GM18868 (cell line): ENCODE data around the gene USP34.
"Not testable (repeated sequence)": the region's sequence is repeated elsewhere in the genome, so short reads cannot be mapped to it uniquely, and the experiment has no call there.

Source experiments
- ATAC-seq: cut with Tn5 transposase; IDR thresholded peaks from one replicate; pipeline ENCODE4 v1.9.1; 2021; ENCODE audit warnings: mild to moderate bottlenecking, moderate library complexity; ENCODE audit not compliant: unreplicated experiment

USP34 gene, protein sequence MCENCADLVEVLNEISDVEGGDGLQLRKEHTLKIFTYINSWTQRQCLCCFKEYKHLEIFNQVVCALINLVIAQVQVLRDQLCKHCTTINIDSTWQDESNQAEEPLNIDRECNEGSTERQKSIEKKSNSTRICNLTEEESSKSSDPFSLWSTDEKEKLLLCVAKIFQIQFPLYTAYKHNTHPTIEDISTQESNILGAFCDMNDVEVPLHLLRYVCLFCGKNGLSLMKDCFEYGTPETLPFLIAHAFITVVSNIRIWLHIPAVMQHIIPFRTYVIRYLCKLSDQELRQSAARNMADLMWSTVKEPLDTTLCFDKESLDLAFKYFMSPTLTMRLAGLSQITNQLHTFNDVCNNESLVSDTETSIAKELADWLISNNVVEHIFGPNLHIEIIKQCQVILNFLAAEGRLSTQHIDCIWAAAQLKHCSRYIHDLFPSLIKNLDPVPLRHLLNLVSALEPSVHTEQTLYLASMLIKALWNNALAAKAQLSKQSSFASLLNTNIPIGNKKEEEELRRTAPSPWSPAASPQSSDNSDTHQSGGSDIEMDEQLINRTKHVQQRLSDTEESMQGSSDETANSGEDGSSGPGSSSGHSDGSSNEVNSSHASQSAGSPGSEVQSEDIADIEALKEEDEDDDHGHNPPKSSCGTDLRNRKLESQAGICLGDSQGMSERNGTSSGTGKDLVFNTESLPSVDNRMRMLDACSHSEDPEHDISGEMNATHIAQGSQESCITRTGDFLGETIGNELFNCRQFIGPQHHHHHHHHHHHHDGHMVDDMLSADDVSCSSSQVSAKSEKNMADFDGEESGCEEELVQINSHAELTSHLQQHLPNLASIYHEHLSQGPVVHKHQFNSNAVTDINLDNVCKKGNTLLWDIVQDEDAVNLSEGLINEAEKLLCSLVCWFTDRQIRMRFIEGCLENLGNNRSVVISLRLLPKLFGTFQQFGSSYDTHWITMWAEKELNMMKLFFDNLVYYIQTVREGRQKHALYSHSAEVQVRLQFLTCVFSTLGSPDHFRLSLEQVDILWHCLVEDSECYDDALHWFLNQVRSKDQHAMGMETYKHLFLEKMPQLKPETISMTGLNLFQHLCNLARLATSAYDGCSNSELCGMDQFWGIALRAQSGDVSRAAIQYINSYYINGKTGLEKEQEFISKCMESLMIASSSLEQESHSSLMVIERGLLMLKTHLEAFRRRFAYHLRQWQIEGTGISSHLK (N-terminal part only)

DNA sequence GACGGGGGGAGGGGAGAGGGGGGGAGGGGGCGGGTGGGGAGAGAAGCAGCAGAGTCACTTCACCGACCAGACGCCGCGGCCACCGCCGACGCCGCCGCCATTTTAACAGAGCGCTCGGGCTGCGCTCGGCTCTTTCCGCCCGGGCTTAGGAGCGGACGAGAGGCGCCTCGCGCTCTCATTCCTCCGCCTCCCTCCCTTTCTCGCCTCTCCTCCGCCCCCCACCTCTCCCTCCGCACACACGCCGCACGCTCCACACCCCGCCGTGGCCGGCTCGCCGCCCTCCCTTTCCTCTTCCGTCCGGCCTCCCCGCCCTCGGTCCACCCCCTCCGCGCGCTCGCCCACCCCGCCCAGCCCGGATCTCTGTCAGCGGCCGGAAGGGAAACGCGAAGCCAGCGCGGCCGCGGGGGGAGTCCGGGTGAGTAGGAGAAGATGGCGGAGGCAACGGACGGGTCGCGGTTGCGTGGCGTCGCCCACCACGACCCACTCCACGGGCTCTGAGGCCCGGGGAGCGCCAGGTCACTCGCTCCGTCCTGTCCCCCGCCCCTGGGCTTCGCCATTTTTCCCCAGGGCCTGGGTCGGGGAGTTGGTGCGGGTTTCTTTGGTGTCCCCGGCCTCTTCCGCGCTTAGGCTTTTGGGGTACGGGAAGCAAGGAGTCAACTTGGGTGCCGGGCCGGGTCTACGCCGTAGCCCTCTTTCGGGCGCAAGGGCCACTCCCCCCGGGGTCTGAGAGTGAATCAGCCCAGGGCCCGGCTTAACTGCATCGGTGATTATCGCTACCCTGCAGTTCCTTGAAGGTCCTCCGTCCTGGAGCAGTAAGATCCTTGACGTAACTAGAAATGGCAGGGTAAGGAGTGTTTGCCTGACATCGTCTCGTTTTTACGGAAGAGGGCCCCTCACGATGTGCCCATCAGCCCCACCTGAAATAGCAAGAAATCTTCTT is at the start of gene USP34:
TSS of gene USP34 (minus strand) at position 123 of the 940 bp plus-strand sequence. CDS start 395 bp downstream, outside the sequence.
- peak; percentile 83 for ATAC-seq

DNA sequence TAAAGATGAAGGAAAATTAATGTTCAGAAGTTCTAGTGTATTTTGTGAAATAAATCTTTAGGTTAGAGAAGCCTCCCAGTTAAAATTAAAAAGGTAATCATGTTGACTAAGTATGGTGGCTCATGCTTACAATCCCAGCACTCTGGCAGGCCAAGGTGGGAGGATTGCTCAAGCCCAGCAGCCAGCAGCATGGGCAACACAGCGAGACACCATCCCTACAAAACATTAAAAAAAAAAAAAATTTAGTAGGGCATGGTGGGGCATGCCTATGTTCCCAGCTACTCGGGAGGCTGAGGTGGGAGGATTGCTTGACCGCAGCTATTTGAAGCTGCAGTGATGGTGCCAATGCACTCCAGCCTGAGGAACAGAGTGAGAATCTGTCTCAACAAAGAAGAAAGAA is 49.4 kb upstream of the USP34 start:
- ATAC-seq, result no peak

DNA sequence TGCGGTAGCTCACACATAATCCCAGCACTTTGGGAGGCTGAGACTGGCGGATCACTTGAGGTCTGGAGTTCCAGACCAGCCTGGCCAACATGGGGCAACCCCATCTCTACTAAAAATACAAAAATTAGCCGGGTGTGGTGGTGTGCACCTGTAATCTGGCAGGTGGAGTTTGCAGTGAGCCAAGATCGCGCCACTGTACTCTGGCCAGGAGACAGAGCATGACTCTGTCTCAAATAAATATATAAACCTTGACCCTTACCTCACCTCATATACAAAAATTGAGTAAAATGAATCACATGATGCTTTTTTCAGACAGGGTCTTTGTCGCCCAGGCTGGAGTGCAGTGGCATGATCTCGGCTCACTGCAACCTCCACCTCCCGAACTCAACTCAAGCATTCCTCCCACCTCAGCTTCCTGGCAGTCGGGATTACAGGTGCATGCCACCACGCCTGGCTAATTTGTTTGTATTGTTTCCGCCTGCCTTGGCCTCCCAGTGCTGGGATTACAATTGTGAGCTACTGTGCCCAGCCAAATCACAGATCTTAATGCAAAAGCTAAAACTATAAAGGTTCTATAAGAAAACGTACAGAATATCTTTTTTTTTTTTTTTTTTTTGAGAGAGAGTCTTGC is 42.0 kb upstream of the USP34 start:
- no peak for ATAC-seq

DNA sequence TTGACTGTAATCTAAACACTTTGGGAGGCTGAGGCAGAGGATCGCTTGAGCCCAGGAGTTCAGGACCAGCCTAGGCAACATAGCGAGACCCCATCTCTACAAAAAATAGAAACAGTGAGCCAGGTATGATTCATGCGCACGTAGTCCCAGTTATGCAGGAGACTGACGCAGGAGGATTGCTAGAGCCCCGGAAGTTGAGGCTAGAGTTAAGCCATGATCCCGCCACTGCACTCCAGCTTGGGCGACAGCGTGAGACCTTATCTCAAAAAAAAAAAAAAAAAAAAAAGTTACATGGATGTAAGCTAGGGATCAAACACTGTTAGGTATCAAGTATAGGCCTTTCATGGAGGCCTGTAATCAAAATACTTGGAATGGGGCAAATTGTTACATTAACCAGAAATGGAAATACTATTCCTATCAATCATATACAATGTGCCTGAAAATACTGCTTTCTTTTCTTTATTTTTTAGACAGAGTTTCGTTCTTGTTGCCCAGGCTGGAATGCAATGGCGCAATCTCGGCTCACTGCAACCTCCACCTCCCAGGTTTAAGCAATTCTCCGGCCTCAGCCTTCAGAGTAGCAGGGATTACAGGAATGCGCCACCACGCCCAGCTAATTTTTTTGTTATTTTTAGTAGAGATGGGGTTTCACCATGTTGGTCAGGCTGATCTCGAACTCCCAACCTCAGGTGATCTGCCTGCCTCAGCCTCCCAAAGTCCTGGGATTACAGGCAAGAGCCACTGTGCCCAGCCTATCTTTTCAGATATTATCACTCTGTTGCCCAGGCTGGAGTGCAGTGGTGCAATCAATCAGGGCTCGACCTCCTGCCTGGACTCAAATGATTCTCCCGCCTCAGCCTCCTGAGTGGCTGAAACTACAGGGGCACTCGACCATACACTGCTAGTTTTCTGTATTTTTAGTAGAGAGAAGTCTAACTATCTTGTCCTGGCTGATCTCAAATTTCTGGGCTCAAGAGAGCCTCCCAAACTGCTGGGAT is 40.1 kb upstream of the USP34 start:
- no peak for ATAC-seq

DNA sequence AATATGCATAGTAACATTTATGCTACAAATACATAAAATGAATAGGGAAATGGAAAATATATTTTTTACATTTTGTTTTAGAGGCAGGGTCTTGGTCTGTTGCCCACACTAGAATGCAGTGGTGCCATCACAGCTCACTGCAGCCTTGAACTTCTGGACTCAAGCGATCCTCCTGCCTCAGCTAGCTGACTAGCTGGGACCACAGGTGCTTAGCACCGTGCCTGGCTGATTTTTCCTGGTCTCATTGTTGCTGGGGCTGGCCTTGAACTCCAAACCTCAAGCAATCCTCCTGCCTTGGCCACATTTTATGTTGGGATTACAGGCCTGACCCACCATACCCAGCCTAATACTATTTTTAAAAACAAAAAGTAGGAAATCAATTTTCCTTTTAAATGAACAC is 34.1 kb upstream of the USP34 start:
- ATAC-seq, result no peak

DNA sequence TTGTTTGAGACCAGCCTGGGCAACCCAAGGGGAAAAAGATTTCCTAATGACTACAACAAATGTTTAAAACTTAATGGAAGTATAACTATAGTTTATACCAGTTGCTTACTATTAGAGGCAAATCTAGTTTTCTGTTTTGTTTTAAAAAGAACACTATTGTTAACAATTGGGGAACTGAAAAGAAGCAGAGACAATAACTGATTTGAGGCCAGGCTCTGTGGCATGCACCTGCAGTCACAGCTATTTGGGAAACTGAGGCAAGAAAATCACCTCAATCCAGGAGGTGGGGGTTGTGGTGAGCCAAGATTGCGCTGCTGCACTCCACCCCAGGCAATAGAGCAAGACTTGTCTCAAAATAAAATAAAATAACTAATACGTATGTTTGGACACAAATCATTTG is 28.2 kb upstream of the USP34 start:
- no peak for ATAC-seq

DNA sequence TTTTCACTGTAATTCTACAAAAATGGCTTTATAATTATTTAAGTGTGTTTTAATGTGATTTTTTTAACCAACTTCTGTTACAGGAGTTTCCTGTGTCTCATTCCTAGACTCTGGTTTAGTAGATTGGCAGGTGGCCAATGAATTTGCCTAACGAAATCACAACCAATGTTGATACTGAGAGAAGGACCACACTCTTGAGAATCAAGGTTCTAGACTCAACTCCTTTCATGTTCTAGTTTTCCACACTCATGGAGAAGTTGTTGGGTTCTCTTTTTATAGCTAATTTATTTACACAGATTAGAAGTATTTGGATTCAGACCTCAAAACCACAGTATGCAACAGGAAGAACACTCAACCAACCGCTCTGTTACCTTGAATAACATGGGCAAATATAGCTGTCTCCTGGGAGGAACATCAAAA is 22.6 kb upstream of the USP34 start:
- no peak for ATAC-seq

DNA sequence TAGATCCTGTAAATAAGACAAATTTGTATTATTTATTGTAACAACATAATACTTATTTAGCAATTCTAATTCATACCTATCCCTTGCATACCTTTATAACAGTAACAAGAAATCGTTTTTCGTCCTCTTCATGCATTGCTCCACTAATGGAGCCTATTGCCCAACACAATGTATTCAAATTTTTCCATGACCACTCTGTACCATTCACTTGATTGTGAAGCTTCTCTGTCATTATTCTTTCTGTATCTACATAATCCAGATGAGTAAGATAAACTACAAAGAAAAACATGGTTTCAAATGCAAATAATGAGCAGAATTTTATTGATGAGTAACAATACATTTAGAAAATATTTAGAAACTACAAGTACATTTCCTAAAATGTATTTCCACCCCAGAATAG is 21.6 kb upstream of the USP34 start:
- no peak for ATAC-seq

DNA sequence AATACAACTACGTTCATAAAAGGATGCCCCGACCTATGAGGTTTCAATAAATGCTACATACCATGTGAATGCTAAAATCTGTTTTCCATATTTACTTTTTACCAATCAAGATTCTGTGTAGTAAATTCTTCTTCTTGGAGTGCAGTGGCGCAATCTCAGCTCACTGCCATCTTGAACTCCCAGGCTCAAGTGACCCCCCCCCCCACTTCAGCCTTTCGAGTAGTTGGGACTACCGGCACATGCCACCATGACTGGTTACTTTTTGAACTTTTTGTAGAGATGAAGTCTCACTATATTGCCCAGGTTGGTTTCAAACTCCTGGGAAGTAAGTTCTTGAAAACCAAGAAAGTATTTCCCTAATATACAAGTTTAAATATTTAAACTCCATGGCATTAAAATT is 14.4 kb upstream of the USP34 start:
- ATAC-seq, result no peak

DNA sequence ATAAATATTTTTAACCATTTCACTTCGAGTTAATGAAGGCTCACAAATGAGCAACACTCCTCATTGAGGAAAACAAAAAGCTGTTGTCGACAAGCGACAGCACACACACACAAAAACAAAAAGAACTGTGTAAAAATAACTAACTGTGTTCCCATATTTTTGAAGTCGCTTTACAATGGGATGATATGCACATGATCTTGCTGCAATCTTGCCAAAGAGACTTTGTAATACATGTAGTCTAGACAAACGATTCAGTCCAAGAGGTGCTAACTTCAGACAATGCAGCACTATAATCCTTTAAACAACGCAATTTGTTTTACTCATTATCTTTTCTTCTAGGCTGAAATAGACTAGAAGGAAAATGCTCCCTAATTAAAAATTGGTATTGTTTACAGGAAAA is 7.2 kb upstream of the USP34 start:
- no peak for ATAC-seq

DNA sequence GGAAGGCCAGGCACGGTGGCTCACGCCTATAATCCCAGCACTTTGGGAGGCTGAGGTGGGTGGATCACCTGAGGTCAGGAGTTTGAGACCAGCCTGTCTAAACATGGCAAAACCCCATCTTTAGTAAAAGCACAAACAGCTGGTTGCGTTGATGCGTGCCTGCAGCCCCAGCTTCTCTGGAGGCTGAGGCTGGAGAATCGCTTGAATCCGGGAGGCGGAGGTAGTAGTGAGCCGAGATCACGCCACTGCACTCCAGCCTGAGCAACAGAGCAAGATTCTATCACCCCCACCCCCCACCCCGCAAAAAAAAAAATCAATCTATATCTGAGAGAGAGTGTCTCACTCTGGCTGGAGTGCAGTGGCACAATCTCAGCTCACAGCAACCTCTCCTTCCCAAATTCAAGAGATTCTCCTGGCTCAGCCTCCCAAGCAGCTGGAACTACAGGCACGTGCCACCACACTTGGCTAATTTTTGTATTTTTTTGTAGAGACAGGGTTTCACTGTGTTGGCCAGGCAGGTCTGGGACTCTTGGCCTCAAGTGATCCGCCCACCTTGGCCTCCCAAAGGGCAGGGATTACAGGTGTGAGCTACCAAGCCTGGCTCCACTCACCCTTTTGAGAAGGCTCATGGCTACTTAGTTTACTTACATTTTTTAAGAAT is 6.2 kb upstream of the USP34 start:
- ATAC-seq, result not testable (repeated sequence)

DNA sequence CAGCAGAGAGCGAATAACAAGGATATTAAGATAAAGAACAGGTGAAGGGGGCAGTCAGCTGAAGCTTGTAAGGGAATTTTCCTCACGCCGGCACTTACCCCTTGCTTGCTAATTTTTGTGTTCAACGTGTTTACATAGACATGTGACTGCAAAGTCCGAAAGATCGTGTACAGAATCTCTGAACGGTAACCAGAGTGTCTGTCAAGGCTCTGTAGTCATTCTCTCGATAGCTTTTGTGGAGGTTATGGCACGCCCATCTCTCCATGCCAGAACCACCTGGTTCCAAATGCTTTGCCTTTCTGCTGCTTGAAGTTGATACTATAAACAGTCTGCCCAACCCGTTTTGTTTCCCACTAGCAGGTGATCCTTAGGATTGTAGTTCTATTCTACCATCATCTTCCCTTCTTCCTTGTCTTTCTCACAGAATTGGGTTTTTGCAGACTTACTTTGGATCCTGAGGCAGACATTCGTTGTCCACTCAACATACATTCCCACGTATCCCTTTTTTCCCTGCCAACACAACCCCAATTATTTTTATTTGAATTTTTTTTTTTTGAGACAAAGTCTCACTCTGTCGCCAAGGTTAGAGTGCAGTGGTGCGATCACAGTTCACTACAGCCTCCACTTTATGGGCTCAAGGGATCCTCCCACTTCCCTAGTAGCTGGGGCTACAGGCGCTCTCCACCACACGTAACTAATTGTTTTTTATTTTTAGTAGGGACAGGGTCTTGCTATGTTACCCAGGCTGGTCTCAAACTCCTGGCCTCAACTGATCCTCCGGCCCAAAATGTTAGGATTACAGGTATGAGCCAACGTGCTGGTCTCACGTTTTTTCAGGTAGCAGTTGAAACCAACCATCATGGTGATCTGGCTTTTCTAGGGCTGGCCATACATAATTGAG is 1.3 kb upstream of the USP34 start:
- no peak for ATAC-seq

DNA sequence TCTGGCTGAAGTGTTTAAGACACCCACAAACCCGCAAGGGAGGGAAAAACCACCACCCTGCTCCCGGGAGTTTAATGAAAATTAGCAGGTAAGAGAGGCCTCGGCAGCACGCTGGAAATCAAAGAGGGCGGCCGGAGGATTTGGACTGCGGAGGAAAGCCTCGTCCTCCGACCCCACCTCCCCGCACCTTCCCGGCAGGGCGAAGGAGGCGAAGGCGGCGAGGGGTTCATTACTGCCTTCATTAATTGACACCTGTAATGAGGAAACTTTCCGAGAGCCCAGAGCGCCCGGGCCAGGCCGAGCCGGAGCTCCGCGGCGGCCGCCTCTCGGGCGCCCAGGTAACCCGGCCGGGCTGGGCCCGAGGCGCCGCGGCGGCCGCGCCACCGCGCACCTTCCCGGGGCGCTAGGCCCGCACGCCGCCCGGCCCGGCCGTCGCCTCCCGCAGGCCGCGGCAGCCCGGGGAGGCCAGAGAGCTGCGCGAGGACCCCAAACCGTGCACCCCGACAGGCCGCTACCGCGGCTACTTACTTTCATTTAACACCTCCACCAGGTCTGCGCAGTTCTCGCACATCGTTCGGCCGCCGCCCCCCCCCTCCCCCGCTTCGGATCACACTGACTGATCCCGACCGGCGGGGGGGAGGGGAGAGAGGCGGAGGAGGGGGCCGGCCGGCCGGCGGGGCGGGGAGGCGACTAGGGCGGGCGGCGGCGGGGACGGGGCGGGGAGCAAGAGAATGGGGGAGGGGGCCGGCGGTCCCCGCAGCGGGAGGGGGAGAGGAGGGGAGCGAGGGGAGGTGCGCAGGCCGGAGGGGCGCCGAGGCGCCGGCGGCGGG is 550 bp downstream of the USP34 start:
- ATAC-seq, result peak; percentile 20

DNA sequence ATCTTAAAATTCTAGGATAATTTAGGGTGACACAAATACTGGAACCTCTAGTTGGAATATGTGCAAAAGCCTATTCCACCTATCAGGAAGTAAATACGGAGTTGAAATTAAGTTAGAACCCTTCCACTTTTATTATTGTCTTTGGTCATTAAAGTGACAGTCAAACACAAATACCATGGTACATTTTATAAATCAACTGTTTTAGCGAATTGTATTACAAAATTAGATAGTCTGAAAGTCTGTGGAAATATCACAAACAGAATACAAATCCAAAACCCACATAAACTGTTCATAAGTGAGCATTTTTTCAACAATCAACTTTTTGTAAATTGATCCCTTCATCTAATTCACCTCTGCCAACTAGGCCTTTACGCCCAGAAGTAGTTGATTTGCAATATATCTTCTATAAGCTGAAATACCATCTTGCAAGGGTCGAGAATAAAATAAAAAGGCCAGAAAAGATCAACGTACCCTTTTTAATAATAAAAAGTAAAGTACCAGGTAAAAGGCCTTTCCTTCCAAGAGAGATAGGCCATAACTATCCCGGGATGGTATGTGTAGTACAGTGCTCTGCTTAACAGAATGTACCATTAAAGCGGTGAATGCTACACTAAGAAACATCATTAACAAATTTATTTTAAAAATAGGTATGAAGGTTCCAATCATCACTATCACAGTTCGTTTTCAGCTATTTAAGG is 1.3 kb downstream of the USP34 start:
- no peak for ATAC-seq

DNA sequence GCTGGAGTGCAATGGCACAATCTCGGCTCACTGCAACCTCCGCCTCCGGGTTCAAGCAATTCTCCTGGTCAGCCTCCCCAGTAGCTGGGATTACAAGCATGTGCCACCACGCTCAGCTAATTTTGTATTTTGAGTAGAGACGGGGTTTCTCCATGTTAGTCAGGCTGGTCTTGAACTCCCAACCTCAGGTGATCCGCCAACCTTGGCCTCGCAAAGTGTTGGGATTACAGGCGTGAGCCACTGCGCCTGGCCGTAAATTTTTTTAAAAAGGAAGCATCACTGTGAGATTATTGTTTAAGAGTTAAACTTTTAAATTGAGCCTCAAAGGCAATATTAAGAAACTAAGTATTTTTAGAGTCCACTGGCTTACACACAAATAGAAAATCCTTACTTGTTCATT is 2.7 kb downstream of the USP34 start:
- ATAC-seq, result not testable (repeated sequence)
